IMR-90 (cell line): ENCODE results near the gene STX8. TPM values are rescaled to one million over a fixed set of nuclear protein-coding genes. Genes with fewer than 3 reads are reported as not detected.

ENCODE experiments used
- ATAC-seq: fragments of 200-7000 bp; cut with Tn5 transposase; 2 replicates; pipeline ENCODE4 v1.9.1; 2020; ENCODE audit warnings: low read depth, mild to moderate bottlenecking, moderate library complexity
- BruUV-seq: library from RNA; stranded (reverse); fragments of 400-500 nt; replicated peaks from 2 replicates; lab custom pipeline; 2021; lab: Mats Ljungman, UMichigan
- CTCF ChIA-PET: fragments of 300-600 bp; formaldehyde crosslinking; extraction: SDS; loops from one replicate; lab custom pipeline; 2021; ENCODE audit warnings: antibody characterized with exemption; lab: Yijun Ruan, JAX
- POLR2A ChIA-PET: fragments of 300-600 bp; sonication (Branson Sonifier 250); formaldehyde crosslinking; loops from one replicate; lab custom pipeline; 2022; ENCODE audit warnings: antibody characterized with exemption; ENCODE audit not compliant: unreplicated experiment; lab: Charles Lee
- DNase-seq: peaks from one replicate; pipeline ENCODE4 v3.0.0; 2013
- H2AFZ ChIP-seq: replicated peaks from 2 replicates; pipeline ENCODE3; 2013; ENCODE audit warnings: low read length, mild to moderate bottlenecking; ENCODE audit not compliant: poor library complexity
- H2AK5ac ChIP-seq: 2 replicates; pipeline ENCODE4 v1.6.1; 2013; ENCODE audit warnings: low read depth, low read length, inconsistent platforms
- H2AK9ac ChIP-seq: replicated peaks from 2 replicates; pipeline ENCODE3; 2013; ENCODE audit warnings: mild to moderate bottlenecking, low read depth, low read length, moderate library complexity; ENCODE audit not compliant: poor library complexity
- H2BK120ac ChIP-seq: 2 replicates; pipeline ENCODE4 v1.6.1; 2013; ENCODE audit warnings: low read depth, low read length, inconsistent platforms
- H2BK15ac ChIP-seq: 3 replicates; pipeline ENCODE4 v1.6.1; 2013; ENCODE audit warnings: low read depth, low read length, inconsistent platforms
- H2BK20ac ChIP-seq: 2 replicates; pipeline ENCODE4 v1.6.1; 2013; ENCODE audit warnings: low read depth, mild to moderate bottlenecking, inconsistent platforms, low read length, moderate library complexity
- H2BK5ac ChIP-seq: 2 replicates; pipeline ENCODE4 v1.6.1; 2013; ENCODE audit warnings: mild to moderate bottlenecking, low read depth, low read length, inconsistent platforms; ENCODE audit not compliant: poor library complexity, severe bottlenecking
- H3K14ac ChIP-seq: replicated peaks from 2 replicates; pipeline ENCODE4 v1.6.1; 2013; ENCODE audit warnings: low read depth, low read length, inconsistent platforms
- H3K18ac ChIP-seq: 2 replicates; pipeline ENCODE4 v1.6.1; 2013; ENCODE audit warnings: low read depth, low read length, control low read depth
- H3K23ac ChIP-seq: 2 replicates; pipeline ENCODE4 v1.6.1; 2013; ENCODE audit warnings: low read depth, low read length, inconsistent platforms
- H3K27ac ChIP-seq: 2 replicates; pipeline ENCODE4 v1.5.1; 2013; ENCODE audit warnings: mild to moderate bottlenecking, control low read depth, low read length; ENCODE audit not compliant: insufficient read depth
- H3K27me3 ChIP-seq: 2 replicates; pipeline ENCODE4 v1.6.1; 2013; ENCODE audit warnings: low read length; ENCODE audit not compliant: control insufficient read depth, insufficient read depth
- H3K36me3 ChIP-seq: 2 replicates; pipeline ENCODE4 v1.6.1; 2013; ENCODE audit warnings: low read length, mixed read lengths; ENCODE audit not compliant: control insufficient read depth, insufficient read depth
- H3K4ac ChIP-seq: 2 replicates; pipeline ENCODE4 v1.6.1; 2013; ENCODE audit warnings: low read depth, low read length, inconsistent platforms
- H3K4me1 ChIP-seq: 2 replicates; pipeline ENCODE4 v1.6.1; 2013; ENCODE audit warnings: low read length, mixed read lengths; ENCODE audit not compliant: control insufficient read depth, insufficient read depth
- H3K4me2 ChIP-seq: 2 replicates; pipeline ENCODE4 v1.6.1; 2013; ENCODE audit warnings: low read depth, mild to moderate bottlenecking, control low read depth, low read length, moderate library complexity
- H3K4me3 ChIP-seq: 2 replicates; pipeline ENCODE4 v1.5.1; 2013; ENCODE audit warnings: low read depth, mild to moderate bottlenecking, control low read depth, low read length, moderate library complexity; ENCODE audit not compliant: insufficient read depth
- H3K56ac ChIP-seq: 2 replicates; pipeline ENCODE4 v1.6.1; 2013; ENCODE audit warnings: low read length, inconsistent platforms; ENCODE audit not compliant: insufficient read depth; ENCODE audit errors: extremely low read depth
- H3K79me1 ChIP-seq, 2 experiments: 2 replicates each; pipeline ENCODE4 v1.6.1; 2013; ENCODE audit warnings: low read length in 2 of 2, inconsistent platforms in 1 of 2, low read depth in 1 of 2
- H3K9ac ChIP-seq: 2 replicates; pipeline ENCODE4 v1.6.1; 2013; ENCODE audit warnings: low read depth, low read length, control low read depth
- H3K9me1 ChIP-seq: 2 replicates; pipeline ENCODE4 v1.6.1; 2013; ENCODE audit warnings: low read length, inconsistent platforms; ENCODE audit not compliant: insufficient read depth
- H3K9me3 ChIP-seq: 2 replicates; pipeline ENCODE4 v1.6.1; 2013; ENCODE audit warnings: low read length; ENCODE audit not compliant: control insufficient read depth, insufficient read depth
- H4K20me1 ChIP-seq: 2 replicates; pipeline ENCODE4 v1.6.1; 2013; ENCODE audit warnings: low read length, inconsistent platforms; ENCODE audit not compliant: insufficient read depth
- H4K5ac ChIP-seq: 2 replicates; pipeline ENCODE4 v1.6.1; 2013; ENCODE audit warnings: mild to moderate bottlenecking, low read depth, low read length, control low read depth
- H4K8ac ChIP-seq, 2 experiments: 2 replicates each; pipeline ENCODE4 v1.6.1; 2013; ENCODE audit warnings: low read depth in 2 of 2, low read length in 2 of 2, control low read depth in 1 of 2, inconsistent platforms in 1 of 2
- H4K91ac ChIP-seq: 2 replicates; pipeline ENCODE4 v1.6.1; 2013; ENCODE audit warnings: low read depth, low read length, inconsistent platforms; ENCODE audit not compliant: insufficient read depth
- BHLHE40 ChIP-seq: fragments of 150-350 bp; IDR thresholded peaks from 2 replicates; pipeline ENCODE4 v1.6.1; 2016; ENCODE audit warnings: mild to moderate bottlenecking, low read depth, low read length
- FOS ChIP-seq: fragments of 150-350 bp; IDR thresholded peaks from 2 replicates; pipeline ENCODE4 v1.6.1; 2016; ENCODE audit warnings: low read depth, low read length
- MAFK ChIP-seq: IDR thresholded peaks from 2 replicates; pipeline ENCODE4 v1.6.1; 2012; ENCODE audit warnings: low read depth, low read length, improper control_type of control experiment
- MAZ ChIP-seq: IDR thresholded peaks from 2 replicates; pipeline ENCODE4 v1.6.1; 2012; ENCODE audit warnings: low read depth, mild to moderate bottlenecking, low read length, improper control_type of control experiment, moderate library complexity, borderline replicate concordance
- NFE2L2 ChIP-seq: fragments of 150-350 bp; IDR thresholded peaks from 2 replicates; pipeline ENCODE4 v1.6.1; 2016; ENCODE audit warnings: low read depth, mild to moderate bottlenecking, low read length
- RAD21 ChIP-seq: IDR thresholded peaks from 2 replicates; pipeline ENCODE4 v1.6.1; 2012; ENCODE audit warnings: low read length, improper control_type of control experiment
- RCOR1 ChIP-seq: IDR thresholded peaks from 2 replicates; pipeline ENCODE4 v1.6.1; 2012; ENCODE audit warnings: mild to moderate bottlenecking, low read length, improper control_type of control experiment; ENCODE audit not compliant: insufficient replicate concordance
- USF2 ChIP-seq: fragments of 150-350 bp; IDR thresholded peaks from 2 replicates; pipeline ENCODE4 v1.6.1; 2017; ENCODE audit warnings: mild to moderate bottlenecking, antibody characterized with exemption, low read length, low read depth
- WGBS, 2 experiments: methylation state at CpG; one replicate each; pipeline versions ENCODE4 v1.1.5 to v1.1.7; 2013; ENCODE audit warnings: missing lambda C conversion rate in 2 of 2; ENCODE audit not compliant: insufficient read length in 1 of 2; ENCODE audit errors: extremely low coverage in 2 of 2; 5-methylcytosine and 5-hydroxymethylcytosine counted together
- dilution Hi-C: fragments of 300-500 bp; cut with HindIII; formaldehyde crosslinking; loops from one replicate; pipeline ENCODE4 v1.14.3; 2018; ENCODE audit warnings: low sequenced_read_pairs; ENCODE audit not compliant: unreplicated experiment
- in situ Hi-C: fragments of 300-500 bp; cut with MboI; formaldehyde crosslinking; loops from 3 replicates; pipeline ENCODE4 v1.14.3; 2019; ENCODE audit warnings: low sequenced_read_pairs, inconsistent platforms, mixed read lengths
- intact Hi-C: fragments of 100-400 bp; cut with micrococcal nuclease; formaldehyde crosslinking; loops from 2 replicates; pipeline ENCODE4 v1.10.0; 2022
- polyA plus RNA-seq, 3 experiments: library from polyadenylated mRNA; depleted of rRNA; stranded (reverse); fragments of >200 nt; gene quantifications; 2 replicates each; pipeline ENCODE4 v1.2.3, GENCODE V29; 2012; ENCODE audit warnings: low replicate concordance in 1 of 3
- total RNA-seq: library from RNA; depleted of rRNA; stranded (reverse); fragments of >200 nt; gene quantifications from 2 replicates; pipeline ENCODE4 v1.2.3, GENCODE V29; 2012

The STX8 gene
- total and polyA plus RNA-seq, 2 of the 4 experiments (the other 2 are of a cell fraction) = 26.5 to 47.0 TPM

- Histone ChIP-seq H3K9ac (no peak overlapping the region), H3K9me3 (no peaks in the 10 kb centered on the region), H3K14ac (no peak overlapping the region), H3K27ac (no peak overlapping the region), H3K27me3 (no peaks in the 10 kb centered on the region), H2AFZ (no peak overlapping the region), H2BK15ac (no peak overlapping the region), H2AK9ac (no peak overlapping the region), H2AK5ac (no peak overlapping the region), H4K20me1 (peaks cover 5% of the 10 kb centered on the region; the same call in 1 of the 2 replicates), H3K56ac (no peak overlapping the region), H3K18ac (peak overlapping the region; percentile 25; the same call in 1 of the 2 replicates), H3K23ac (no peak overlapping the region), H2BK120ac (no peak overlapping the region), H3K36me3 (no peaks in the 10 kb centered on the region), H4K91ac (no peak overlapping the region), H4K8ac (no peak overlapping the region), H3K4me2 (no peak overlapping the region), H3K4me1 (peaks cover 9% of the 10 kb centered on the region; the same call in 1 of the 2 replicates), H3K79me1 (0 out of 4 replicates have a peak, but pooled peaks cover 0 to 2% of the 10 kb centered on the region in 2 experiments), H2BK5ac (no peak overlapping the region), H2BK20ac (no peak overlapping the region), H3K4me3 (no peak overlapping the region), H3K9me1 (peaks cover 4% of the 10 kb centered on the region; the same call in 1 of the 2 replicates), H3K4ac (no peak overlapping the region), H4K5ac (no peak overlapping the region; the same call in 1 of the 2 replicates)
- intact Hi-C loops = loop anchor here (10.0 kb wide), 2 partner anchors 89 to 151 kb away; no protein-coding TSS in a partner anchor
- TF ChIP-seq USF2 (no peak), BHLHE40 (no peak), MAFK (no peak), MAZ (no peak), RCOR1 (no peak), RAD21 (no peak), FOS (peak; percentile 15; the same call in 1 of the 2 replicates), NFE2L2 (no peak)
- ChIA-PET CTCF (no interaction called here), POLR2A (no interaction called here)
- DNase-seq (peak; percentile 72), ATAC-seq (no peak)
- WGBS, 2 experiments = 60% methylated on average over 2 of the region's 13 CpGs; no CpG with 5 or more reads in 1 of the 2 experiments
- BruUV-seq = no TSS peak
- dilution Hi-C loops = no loop called here
- in situ Hi-C loops = no loop called here
These were observed 211.9 kb downstream of the STX8 start for GRCh38 chr17:9363440-9364350.
